Stimulated activated CD4-positive, alpha-beta T cell treated with anti-CD3 and anti-CD28 coated beads, Interleukin-4, amount 100 ng/mL, for 48 hours (primary cell): ENCODE data around the gene C4BPB.
"Not testable (repeated sequence)": the region's sequence is repeated elsewhere in the genome, so short reads cannot be mapped to it uniquely, and the experiment has no call there.

Source experiments
- DNase-seq, 2 donors: peaks; one replicate each; pipeline ENCODE4 v3.0.0-alpha.2; 2020; ENCODE audit warnings: low read depth in 2 of 2

C4BPB gene, protein sequence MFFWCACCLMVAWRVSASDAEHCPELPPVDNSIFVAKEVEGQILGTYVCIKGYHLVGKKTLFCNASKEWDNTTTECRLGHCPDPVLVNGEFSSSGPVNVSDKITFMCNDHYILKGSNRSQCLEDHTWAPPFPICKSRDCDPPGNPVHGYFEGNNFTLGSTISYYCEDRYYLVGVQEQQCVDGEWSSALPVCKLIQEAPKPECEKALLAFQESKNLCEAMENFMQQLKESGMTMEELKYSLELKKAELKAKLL

DNA sequence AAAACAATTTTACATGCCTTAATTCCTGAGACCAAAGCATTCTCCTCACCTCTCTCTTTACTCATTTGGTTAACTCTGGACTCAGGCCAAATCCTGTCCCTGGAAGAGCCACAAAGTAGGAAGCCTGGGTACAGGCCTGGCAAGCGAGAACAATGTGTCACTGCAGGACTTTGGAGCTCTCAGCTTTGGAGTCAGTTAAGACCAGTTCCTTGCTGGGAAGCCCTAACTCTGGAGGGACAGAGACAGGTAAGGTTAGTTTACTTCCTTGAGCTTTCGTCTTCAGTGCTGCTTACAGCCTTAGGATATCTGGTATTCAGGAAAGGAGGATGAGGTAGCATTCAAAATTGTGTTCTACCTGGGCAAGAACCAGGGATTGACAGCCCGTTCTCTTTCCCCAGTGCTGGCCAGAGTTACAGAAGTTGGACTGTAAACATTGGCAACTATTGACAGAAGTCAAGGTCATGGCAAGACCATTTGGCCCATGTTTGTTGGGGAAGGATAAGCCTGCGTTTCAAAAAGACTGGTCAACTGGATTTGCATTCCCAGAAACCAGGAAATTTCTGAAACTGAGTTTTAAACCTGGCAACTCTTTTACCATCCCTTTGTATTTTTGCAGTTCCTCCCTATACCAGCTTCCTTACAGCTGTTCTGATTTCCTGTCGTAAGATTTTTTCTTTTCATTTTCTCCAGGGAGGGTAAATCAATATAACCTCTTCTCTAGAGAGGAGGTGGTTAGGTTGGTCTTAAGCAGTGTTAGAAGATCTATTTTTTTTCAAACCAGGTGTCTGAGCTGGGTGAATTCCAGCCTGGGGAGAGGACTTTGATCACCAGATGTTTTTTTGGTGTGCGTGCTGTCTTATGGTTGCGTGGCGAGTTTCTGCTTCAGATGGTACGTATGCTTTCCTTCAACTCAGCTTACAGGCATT lies at the start of gene C4BPB:
Gene C4BPB (plus strand): TSS at position 160 of the 926 bp plus-strand sequence. CDS start 672 bp downstream, at position 832.
- no peak for DNase-seq

DNA sequence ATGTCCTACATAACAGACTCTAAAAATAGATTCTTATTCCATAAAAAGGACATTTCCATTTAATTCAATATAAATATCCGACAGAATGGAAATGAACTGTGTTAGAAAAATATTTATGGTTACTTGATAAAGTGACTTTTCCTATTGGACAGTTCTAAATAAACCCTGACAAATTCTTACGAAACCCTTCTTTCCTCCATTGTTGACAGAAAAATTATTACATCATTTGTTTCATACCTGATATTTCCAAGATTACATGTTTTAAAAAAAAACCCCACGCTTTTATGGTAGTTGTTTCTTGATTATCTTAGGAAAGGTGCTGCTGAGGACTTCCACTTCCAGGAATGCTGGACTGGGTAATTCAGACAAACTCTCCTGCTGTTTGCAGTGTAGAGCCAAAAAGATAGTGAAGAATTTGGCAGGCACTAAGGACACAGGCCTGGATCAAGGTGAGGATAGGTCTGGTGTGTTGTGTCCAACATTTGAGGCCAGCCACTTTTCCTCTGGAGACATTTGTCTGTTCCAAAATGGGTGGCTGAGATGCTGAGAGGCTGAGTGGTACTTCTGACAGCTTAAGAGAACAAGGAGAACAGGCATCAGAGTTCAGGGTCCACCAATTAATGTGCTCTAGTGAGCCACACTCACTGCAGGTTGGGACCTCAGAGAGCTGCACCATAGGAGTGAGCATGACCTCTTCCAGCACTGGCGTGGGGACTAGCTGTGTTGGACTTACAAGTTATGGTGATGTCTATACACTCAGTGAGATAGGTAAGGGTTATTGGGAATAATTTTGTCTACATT lies 49.1 kb upstream of the C4BPB start:
- no peak for DNase-seq

DNA sequence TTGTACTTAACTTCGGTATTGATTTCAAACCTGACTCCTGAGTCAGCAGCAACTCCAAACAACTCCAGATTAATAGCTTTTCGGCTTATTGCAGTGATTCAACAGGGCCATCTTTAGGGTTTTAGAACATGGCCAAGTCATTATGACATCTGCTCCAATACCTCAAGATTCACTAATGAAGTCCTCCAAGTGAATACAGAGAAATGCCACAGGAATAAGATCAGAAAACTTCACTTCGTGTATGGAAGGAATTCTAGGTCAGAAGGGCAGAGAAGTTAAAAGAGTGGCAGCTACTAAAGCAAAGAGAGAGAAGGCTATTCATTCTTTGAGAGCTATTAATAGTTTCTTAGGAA lies 48.5 kb upstream of the C4BPB start:
- no peak for DNase-seq

DNA sequence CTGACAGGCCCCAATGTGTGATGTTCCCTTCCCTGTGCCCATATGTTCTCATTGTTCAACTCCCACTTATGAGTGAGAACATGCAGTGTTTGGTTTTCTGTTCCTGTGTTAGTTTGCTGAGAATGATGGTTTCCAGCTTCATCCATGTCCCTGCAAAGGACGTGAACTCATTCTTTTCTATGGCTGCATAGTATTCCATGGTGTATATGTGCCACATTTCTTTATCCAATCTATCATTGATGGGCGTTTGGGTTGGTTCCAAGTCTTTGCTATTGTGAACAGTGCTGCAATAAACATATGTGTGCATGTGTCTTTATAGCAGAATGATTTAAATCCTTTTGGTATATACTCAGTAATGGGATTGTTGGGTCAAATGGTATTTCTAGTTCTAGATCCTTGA lies 47.3 kb upstream of the C4BPB start:
- not testable (repeated sequence) for DNase-seq

DNA sequence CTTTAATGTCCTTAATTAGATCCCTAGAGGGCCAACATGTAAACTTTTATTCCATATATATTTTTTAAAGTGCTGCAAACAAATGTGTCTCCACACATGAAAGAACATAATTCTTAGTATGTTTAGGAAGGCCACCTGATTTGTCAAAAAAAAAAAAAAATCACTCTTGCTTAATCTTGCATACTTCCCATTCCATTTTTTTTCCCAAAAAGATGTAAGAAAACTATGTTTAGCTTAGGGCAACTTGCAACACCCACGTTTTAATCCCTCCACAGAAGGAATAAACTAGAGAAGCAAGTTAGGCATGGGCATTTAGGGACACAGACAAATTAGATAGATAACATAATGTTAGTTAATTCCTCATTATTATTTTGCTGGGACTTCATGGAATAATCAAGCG lies 43.2 kb upstream of the C4BPB start:
- no peak for DNase-seq

DNA sequence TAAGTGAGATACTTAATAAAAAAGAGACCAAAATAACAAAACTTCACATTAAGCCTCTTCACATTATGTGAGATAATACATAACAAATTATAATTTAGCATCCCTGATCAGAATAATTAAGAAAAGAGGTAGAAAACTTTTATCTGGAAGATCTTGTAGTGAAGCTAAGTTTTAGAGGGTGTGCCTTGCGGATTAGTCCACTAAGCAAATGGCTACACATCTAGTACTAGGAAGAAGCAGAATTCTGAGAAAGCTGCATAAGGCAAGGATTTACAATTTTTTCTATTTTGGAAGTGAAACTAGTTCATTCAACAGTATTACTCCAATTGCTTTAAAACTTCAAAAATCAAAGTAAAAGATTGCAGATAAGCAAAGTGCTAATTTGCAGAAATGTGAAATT lies 41.2 kb upstream of the C4BPB start:
- no peak for DNase-seq

DNA sequence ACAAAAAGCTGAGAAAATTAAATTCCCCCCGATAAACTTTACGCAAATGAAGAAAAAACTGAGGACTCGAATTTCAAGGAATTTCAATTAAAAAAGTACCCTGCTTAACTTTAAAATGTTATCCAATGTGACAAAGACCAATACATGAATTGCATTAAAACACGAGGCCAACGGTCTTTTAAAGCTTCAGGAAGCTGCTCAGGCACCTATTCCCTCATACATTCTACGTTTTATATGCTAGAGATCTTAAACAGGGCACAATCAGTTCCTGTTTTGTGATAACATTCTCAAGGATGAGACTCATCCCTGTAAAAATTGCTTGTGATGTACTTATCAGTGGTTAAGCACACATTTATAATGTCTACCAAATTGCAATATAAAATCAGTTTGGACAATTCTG lies 40.6 kb upstream of the C4BPB start:
- DNase-seq = no peak

DNA sequence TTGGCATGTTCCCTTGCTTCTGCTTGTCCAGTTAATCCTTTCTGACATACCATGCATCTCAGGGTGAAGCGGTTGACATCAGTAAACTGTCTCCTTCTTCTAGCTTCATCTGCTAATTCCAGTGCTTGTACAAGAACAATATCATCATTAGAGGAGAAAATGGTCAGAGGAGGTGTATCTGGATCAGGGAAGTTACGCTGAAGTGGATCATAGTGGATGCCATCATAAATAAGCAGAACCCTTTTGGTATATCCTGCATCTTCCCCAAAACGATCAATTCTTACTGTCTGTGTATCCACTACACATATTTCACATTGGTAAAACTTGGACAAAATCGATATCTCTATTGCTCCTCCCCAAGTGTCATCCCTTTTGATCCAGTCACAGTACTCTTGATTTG lies 39.6 kb upstream of the C4BPB start:
- DNase-seq = no peak

DNA sequence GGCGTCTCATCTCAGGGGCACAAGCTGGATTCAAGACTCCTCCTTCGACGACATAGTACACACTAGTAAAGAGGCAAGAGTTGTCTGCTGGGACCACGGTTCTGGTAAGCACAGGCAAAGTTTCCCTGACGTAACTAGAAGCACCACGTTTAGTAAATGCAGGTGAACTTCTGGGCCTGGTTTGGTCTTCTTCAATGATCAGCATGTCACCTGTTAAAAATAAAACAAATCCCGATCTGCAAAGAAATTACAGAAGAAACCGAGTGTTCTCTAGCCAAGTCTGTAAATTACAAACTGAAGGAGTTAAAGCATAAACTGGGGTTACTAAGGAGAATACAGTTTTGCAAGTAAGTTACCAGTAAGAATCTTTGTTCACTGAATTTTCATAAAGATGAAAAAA lies 39.1 kb upstream of the C4BPB start:
- DNase-seq = no peak

DNA sequence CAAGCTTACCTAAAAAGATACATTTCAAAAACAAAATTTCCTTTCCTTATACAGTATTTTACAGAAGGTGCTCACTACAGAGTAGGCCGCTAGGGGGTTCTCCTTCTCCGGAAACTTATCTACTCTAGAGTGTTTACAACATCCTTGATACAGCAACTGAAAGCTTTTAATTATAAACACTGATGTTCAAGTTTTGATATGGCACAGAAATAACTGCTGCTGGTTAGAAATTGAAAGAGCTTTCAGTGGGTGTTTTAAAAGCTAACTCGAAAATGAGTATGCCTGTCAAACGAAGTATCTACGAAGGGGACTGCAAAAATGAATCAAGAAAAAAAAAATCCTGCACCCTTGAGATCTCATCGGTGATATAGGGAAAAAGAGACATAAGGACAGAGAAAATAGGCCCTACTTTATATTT lies 38.7 kb upstream of the C4BPB start:
- DNase-seq = no peak

DNA sequence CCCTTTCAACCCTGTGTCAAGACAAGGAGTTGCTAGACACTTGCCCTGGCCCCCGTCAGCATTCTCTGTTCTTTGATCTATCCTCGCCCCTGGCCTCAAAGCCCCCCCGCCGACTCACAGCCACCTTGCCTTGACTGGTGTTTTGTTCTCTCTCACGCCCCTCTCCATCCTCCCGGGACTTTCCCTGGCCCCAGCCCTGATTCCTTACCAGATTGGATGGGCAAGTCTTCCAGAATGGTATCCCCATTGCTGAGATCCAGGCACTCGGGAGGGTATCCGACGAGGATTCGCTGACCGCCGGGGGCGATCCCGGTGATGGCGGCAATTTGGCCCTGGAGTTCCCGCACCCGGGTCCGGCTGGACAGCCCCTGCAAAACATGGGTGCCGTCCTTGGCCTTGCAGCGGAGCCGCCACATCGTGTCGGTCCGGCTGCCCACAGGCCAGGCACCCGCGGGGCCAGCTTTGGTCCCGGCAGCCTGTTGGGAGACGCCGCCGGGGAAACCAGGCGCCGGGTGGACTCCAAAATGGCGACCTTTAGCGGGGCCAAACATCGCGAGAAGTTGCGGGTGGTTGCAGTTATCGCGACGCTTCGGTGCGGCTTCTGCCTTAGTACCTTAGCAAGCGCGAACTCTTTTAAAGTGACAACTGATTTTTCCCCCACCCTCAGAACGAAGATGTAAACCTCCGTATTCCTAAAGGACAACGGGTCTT lies 38.0 kb upstream of the C4BPB start:
- DNase-seq = peak; percentile 86 to 87

DNA sequence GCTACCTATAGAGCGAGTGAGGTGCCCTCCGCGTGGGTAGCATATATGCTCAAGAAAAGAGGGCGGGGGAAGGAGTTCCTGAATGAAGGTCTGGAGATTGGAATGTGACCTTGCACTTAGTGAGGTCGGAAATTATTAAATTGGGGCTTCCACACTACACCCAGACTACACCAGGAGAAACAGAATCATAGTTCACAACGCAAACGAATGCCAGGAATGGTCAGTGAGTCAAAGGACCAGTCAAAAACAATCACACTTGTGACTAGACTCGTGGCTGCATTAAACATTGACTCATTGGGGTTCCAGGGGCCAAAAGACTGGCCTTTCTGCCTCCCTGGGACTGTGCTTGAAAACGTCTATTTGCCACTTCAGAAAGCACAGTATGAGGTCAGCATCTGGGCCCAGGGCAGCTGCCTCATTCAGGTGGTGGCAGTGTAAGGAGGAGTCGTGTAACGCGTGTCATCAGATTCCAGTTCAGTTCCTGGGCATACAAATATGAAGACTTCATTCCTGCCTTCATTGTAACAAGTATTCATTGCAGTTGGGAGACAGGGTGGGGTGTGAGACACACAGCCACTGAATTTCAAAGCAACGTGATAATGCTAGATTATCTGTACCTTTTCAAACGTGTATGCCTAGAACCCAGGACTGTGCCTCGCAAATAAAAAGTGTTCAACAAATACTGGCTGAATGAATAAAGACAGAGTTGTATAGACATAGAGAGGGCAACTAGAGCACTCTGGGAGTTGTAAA lies 37.3 kb upstream of the C4BPB start, which contains the start of gene YOD1:
Gene YOD1 (minus strand): TSS at position 18 of the 753 bp plus-strand sequence. CDS start 178 bp downstream, outside the sequence.
- DNase-seq = no peak

DNA sequence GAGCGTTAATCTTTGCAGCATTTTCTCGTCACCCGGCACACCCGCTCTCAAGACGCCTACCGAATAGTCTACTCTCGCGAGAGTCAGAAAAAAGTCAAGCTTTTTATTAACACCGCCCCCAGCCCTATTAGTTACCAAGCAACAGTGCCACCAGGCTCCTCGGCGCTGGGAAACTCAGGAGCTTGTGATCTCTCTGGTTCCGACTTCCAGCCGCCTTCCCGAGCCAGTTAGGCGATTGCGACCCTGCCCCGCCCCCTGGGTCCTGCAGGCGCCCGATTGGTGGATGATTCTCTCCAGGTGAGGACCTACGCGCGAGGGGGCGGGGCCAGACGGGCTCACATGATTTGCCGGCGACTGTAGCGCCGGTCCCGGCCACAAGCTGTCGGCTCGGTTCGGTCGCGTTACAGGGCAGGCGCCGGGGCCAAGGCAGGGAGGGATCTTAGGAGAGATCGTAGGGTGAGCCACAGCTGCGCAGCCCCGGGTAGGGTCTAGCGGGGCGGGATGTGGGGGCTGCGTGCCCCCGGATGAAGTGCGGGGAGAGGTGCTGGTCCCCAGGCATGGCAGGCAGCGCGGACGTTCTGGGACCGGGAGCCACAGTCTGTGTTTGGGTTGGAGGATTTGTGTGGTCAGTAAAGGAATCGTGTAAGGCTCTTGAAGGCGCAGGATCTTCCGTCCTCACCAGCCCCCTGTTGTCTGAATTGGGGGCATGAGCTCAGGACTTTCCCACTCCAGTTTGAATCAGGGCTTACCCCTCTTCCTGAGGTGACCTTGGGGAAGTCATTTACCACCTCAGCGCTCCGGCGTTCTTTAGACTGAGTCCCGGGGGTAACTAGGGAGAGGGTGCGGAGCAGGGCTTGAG lies 35.5 kb upstream of the C4BPB start, which contains the start of gene PFKFB2:
Gene PFKFB2 (plus strand): TSS at position 365 of the 859 bp plus-strand sequence. CDS start 1,443 bp downstream, outside the sequence.
- peak; percentile 95 for DNase-seq

DNA sequence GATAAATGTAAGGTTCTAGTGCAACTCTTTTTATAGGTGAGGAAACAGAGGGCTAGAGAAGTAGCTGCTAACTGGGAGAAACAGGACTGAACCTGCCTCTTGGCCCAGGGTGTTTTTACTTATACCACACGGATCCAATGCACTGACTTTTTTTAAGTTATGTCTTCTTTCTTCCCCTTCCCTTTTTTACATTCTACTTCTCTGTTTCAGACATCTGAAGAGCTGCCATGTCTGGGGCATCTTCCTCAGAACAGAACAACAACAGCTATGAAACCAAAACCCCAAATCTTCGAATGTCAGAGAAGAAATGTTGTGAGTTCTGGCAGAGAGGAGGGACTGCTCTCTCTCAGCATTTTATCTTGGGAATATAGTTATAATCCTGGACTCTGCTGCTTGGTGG lies 34.2 kb upstream of the C4BPB start:
- no peak for DNase-seq

DNA sequence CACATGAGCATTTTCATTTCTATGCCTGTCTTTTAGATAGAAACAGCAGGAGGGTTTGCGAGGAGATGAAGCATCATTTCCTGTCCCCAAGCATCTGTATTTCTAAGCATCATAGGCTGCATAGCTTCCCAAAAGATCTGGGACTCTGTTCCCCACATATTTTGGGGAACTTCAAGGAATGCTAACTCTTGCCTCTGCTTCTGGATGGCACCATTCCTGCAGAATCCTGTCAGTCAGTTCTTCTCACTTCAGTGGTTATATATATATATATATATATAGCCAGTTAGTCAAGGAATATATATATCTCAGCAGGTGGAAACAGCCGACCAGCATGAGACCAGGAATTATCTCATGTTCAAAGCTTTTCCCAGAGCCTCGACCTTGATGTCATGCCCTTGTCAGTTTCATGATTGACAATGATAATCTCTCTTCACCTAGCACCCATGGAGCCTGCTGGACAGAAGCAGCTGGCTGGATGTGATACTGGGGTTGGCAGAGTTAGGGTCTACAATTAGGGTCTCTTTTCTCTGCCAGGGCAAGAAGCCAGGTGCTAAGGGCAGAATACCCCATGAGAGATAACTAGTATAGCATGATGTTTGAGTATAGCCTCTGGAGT lies 33.2 kb upstream of the C4BPB start:
- no peak for DNase-seq

DNA sequence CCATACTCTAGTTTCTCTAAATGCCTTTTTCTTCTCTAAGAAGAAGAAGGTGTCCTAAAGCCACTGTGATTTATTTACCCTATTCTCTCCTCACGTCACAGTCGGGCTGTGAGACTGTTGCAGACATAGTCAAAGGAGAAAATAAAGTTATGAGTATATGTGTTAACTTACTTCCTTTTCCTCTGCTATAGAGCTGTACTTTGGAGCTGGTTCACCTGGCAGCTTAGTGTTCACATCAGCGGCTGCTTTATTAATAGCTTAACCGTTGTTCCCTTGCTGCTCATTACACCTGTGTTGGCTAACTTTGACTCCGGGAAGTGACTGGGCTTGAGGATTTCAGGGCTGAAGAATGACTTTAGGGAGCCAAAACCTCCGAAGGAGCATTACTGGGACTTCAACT lies 32.0 kb upstream of the C4BPB start:
- DNase-seq = no peak

DNA sequence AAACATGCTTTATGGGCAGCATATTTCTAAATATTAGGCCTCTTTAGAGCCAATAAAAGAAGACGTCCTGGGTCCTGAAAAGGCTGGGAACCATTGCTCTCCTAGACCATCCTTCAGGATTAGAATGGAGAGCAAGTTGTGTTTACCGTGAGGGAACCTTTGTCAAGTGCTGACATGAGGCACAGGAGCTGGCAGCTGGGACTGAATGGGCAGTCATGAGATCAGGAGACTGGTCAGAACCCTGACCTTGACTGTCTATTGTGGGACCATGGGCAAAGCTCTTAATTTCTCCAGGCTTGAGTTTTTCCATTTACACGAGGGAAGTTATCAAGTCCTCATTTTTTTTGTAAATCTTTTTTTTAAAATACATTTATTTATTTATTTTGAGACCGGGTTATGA lies 30.4 kb upstream of the C4BPB start:
- no peak for DNase-seq

DNA sequence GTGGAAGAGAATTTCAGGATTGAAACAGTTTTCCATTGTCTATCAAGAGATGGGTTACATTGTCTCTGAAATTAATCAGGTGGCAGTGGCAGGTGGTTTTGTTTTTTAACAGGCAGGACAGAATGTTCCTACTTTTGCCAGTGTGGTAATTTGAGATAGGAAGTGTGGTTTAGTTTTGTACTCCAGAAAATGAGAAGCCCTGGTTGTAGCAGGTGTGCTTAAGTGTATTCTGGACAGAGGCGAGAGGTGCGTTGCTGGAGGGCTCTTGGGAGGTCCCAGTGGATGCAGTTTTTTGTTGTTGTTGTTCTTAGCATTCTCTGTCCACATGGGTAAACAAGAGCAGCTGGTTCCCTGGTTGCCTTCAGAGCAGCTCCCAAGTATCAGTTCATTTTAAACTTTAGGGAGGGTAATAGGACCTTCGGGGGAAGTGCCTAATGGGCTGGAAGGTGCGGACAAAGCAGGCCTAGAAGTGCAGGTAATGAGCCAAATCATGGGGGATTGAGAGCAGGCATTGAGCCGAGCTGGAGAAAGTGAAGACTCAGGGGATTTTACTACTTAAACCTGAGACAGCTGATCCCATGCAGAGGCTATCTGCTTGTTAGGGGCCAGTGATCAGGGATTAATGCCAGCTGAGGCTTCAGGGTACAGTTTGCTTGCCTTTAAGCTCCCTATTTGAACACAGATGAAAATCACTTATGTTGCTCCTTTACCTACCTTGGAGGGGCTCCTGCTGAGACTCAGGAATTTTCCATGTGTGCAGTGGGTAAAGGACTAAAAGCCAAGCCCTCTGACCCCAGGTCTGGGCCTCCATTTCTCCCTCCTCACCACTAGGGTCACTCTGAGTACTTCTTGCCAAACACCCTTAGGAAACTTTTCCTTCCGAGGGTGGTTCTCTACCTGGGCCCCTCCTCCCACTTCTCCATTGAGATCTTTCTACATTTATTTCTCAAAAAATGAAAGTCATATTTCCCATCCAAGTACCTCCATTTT lies 29.5 kb upstream of the C4BPB start:
- DNase-seq = no peak
